H9 (cell line): Measurements from ENCODE around the gene PLD5. TPM values are rescaled to one million over a fixed set of nuclear protein-coding genes. Genes with fewer than 3 reads are reported as not detected.

Source experiments
- DNase-seq: peaks from one replicate; pipeline ENCODE4 v3.0.0-alpha.2; 2017
- H2AFZ ChIP-seq: one replicate; pipeline ENCODE4 v1.6.1; 2013; ENCODE audit warnings: mild to moderate bottlenecking, low read length, control low read depth, moderate library complexity
- H2AK5ac ChIP-seq: 2 replicates; pipeline ENCODE4 v1.6.1; 2013; ENCODE audit warnings: low read length, control low read depth, mixed read lengths; ENCODE audit not compliant: insufficient read length
- H2BK120ac ChIP-seq: one replicate; pipeline ENCODE4 v1.6.1; 2013; ENCODE audit warnings: low read depth, mild to moderate bottlenecking, low read length, control low read depth, inconsistent platforms; ENCODE audit not compliant: poor library complexity, severe bottlenecking
- H2BK12ac ChIP-seq: 2 replicates; pipeline ENCODE4 v1.6.1; 2013; ENCODE audit warnings: low read length, control low read depth, mixed read lengths, low read depth; ENCODE audit not compliant: insufficient read length
- H2BK15ac ChIP-seq: 2 replicates; pipeline ENCODE4 v1.6.1; 2013; ENCODE audit warnings: low read depth, low read length, control low read depth
- H2BK20ac ChIP-seq: one replicate; pipeline ENCODE4 v1.6.1; 2013; ENCODE audit warnings: low read depth, mild to moderate bottlenecking, low read length, control low read depth, inconsistent platforms; ENCODE audit not compliant: poor library complexity, severe bottlenecking
- H2BK5ac ChIP-seq: 2 replicates; pipeline ENCODE4 v1.6.1; 2013; ENCODE audit warnings: low read length, control low read depth, mixed read lengths; ENCODE audit not compliant: insufficient read length
- H3K14ac ChIP-seq: 2 replicates; pipeline ENCODE4 v1.6.1; 2013; ENCODE audit warnings: low read length, control low read depth; ENCODE audit not compliant: insufficient read depth
- H3K18ac ChIP-seq: 2 replicates; pipeline ENCODE4 v1.6.1; 2013; ENCODE audit warnings: low read depth, mild to moderate bottlenecking, mixed read lengths, low read length, control low read depth; ENCODE audit not compliant: insufficient read length
- H3K23ac ChIP-seq: 2 replicates; pipeline ENCODE4 v1.6.1; 2013; ENCODE audit warnings: low read length, control low read depth, mixed read lengths, low read depth; ENCODE audit not compliant: insufficient read length
- H3K23me2 ChIP-seq: 2 replicates; pipeline ENCODE4 v1.6.1; 2013; ENCODE audit warnings: low read depth, mild to moderate bottlenecking, mixed read lengths, low read length, control low read depth; ENCODE audit not compliant: insufficient read length, poor library complexity, severe bottlenecking
- H3K27ac ChIP-seq: 2 replicates; pipeline ENCODE4 v1.5.1; 2013; ENCODE audit warnings: low read length, control low read depth, mixed read lengths, low read depth; ENCODE audit not compliant: insufficient read length
- H3K27me3 ChIP-seq: 2 replicates; pipeline ENCODE4 v1.6.1; 2013; ENCODE audit warnings: low read length, control low read depth, inconsistent platforms; ENCODE audit not compliant: insufficient read depth
- H3K4ac ChIP-seq: 2 replicates; pipeline ENCODE4 v1.6.1; 2013; ENCODE audit warnings: low read depth, mild to moderate bottlenecking, control low read depth, inconsistent platforms, low read length, moderate library complexity
- H3K4me1 ChIP-seq: 2 replicates; pipeline ENCODE4 v1.6.1; 2013; ENCODE audit warnings: low read length, control low read depth, inconsistent platforms; ENCODE audit not compliant: insufficient read depth
- H3K4me2 ChIP-seq: 2 replicates; pipeline ENCODE4 v1.6.1; 2013; ENCODE audit warnings: low read length, control low read depth, mixed read lengths; ENCODE audit not compliant: insufficient read length, insufficient read depth
- H3K56ac ChIP-seq: 2 replicates; pipeline ENCODE4 v1.6.1; 2013; ENCODE audit warnings: low read depth, mild to moderate bottlenecking, mixed read lengths, low read length, control low read depth; ENCODE audit not compliant: insufficient read length
- H3K79me1 ChIP-seq: 2 replicates; pipeline ENCODE4 v1.6.1; 2013; ENCODE audit warnings: low read depth, mild to moderate bottlenecking, moderate library complexity, low read length, control low read depth, inconsistent platforms; ENCODE audit not compliant: insufficient read depth, poor library complexity, severe bottlenecking
- H3K79me2 ChIP-seq: 2 replicates; pipeline ENCODE4 v1.6.1; 2013; ENCODE audit warnings: low read length, control low read depth, inconsistent platforms; ENCODE audit not compliant: insufficient read depth
- H3K9ac ChIP-seq: 2 replicates; pipeline ENCODE4 v1.6.1; 2013; ENCODE audit warnings: low read length, control low read depth, mixed read lengths; ENCODE audit not compliant: insufficient read length; ENCODE audit errors: extremely low read depth
- H3K9me3 ChIP-seq: one replicate; pipeline ENCODE4 v1.6.1; 2013; ENCODE audit warnings: low read depth, low read length, inconsistent platforms; ENCODE audit not compliant: control insufficient read depth
- H3T11ph ChIP-seq: one replicate; pipeline ENCODE4 v1.6.1; 2013; ENCODE audit warnings: mild to moderate bottlenecking, low read length, control low read depth, inconsistent platforms
- H4K20me1 ChIP-seq: one replicate; pipeline ENCODE4 v1.6.1; 2013; ENCODE audit not compliant: control insufficient read depth, insufficient read length, insufficient read depth
- H4K5ac ChIP-seq: 2 replicates; pipeline ENCODE4 v1.6.1; 2013; ENCODE audit warnings: low read depth, mild to moderate bottlenecking, mixed read lengths, low read length, control low read depth; ENCODE audit not compliant: insufficient read length
- H4K8ac ChIP-seq: replicated peaks from 2 replicates; pipeline ENCODE4 v1.6.1; 2013; ENCODE audit warnings: low read length, control low read depth, mixed read lengths, low read depth; ENCODE audit not compliant: insufficient read length
- H4K91ac ChIP-seq: 2 replicates; pipeline ENCODE4 v1.6.1; 2013; ENCODE audit warnings: low read depth, mild to moderate bottlenecking, moderate library complexity, mixed read lengths, low read length, control low read depth; ENCODE audit not compliant: insufficient read length
- H3K27ac Mint-ChIP-seq, 3 experiments: 2 replicates in 2 of 3; 3 replicates in 1 of 3; pipeline ENCODE4 v1.8.0; 2020 to 2021; ENCODE audit warnings: mixed read lengths in 3 of 3, mild to moderate bottlenecking in 1 of 3, moderate library complexity in 1 of 3
- H3K27me3 Mint-ChIP-seq: 2 replicates; pipeline ENCODE4 v1.8.0; 2021; ENCODE audit warnings: low read depth, mild to moderate bottlenecking, moderate library complexity, mixed read lengths
- H3K36me3 Mint-ChIP-seq, 3 experiments: 2 replicates in 2 of 3; 3 replicates in 1 of 3; pipeline ENCODE4 v1.8.0; 2020 to 2021; ENCODE audit warnings: low read depth in 3 of 3, mixed read lengths in 3 of 3; ENCODE audit not compliant: insufficient read depth in 1 of 3
- H3K4me1 Mint-ChIP-seq, 2 experiments: 2 replicates each; pipeline ENCODE4 v1.8.0; 2020; ENCODE audit warnings: mixed read lengths in 2 of 2
- H3K4me3 Mint-ChIP-seq, 2 experiments: 2 replicates in 1 of 2; 3 replicates in 1 of 2; pipeline ENCODE4 v1.8.0; 2020 to 2021; ENCODE audit warnings: mild to moderate bottlenecking in 2 of 2, mixed read lengths in 2 of 2, moderate library complexity in 1 of 2
- H3K9me3 Mint-ChIP-seq, 2 experiments: 2 replicates in 1 of 2; 3 replicates in 1 of 2; pipeline ENCODE4 v1.8.0; 2020; ENCODE audit warnings: mild to moderate bottlenecking in 2 of 2, mixed read lengths in 2 of 2, moderate library complexity in 1 of 2
- WGBS: extraction: QIAGEN DNeasy Blood & Tissue Kit; methylation state at CpG from one replicate; pipeline ENCODE4 v1.1.7; 2013; ENCODE audit warnings: missing lambda C conversion rate, low lambda C conversion rate, mixed read lengths; ENCODE audit not compliant: insufficient read length; ENCODE audit errors: extremely low coverage; 5-methylcytosine and 5-hydroxymethylcytosine counted together
- total RNA-seq: library from RNA; stranded (reverse); gene quantifications from 2 replicates; pipeline ENCODE4 v1.2.1, GENCODE V29; 2021
- TF ChIP-seq, protein P1 (sequence below): fragments of 200-600 bp; sonication (generic); conservative IDR thresholded peaks from 3 replicates; pipeline ENCODE4 v1.8.0; 2021; ENCODE audit warnings: antibody characterized with exemption, mild to moderate bottlenecking

Gene PLD5
- total RNA-seq, 1 experiment from 2014 or later, result 5.2 TPM

DNA sequence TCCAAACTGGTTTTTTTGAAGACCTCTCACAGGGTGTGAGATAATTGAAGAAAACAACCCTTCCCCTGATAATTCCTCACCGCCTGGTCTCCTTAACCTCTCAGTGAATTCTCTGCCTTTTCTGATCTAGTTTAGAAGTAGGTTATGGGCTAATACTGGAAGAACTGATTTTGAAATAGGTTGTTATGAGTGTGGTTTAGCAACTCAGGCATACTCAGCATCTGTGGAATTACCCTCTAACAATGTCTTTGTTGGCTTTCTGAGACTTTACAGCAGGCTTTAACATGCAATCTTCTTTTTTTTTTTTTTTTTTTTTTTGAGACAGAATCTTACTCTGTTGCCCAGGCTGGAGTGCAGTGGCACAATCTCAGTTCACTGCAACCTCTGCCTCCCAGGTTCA lies 10.3 kb upstream of the PLD5 start:
- no peak overlapping the region for H4K91ac ChIP-seq
- no peaks in the 10 kb centered on the region; a peak in 1 of 7 replicates for H3K36me3 Mint-ChIP-seq
- no peak overlapping the region for H3K14ac ChIP-seq
- no CpG with 5 or more reads among the region's 1 CpG for WGBS
- H4K20me1 ChIP-seq, result no peaks in the 10 kb centered on the region
- H4K5ac ChIP-seq, result no peak overlapping the region
- no peaks in the 10 kb centered on the region for H3K4me1 ChIP-seq
- H3K9ac ChIP-seq, result no peak overlapping the region
- peaks cover 5 to 12% of the 10 kb centered on the region in 2 experiments for H3K4me1 Mint-ChIP-seq
- no peak overlapping the region for H3T11ph ChIP-seq
- no peak overlapping the region for H3K18ac ChIP-seq
- no peak overlapping the region for H3K4me2 ChIP-seq
- no peak overlapping the region for H3K4me3 Mint-ChIP-seq
- H2AK5ac ChIP-seq, result no peak overlapping the region
- no peak overlapping the region for H3K56ac ChIP-seq
- no peak overlapping the region for H3K27ac Mint-ChIP-seq
- no peaks in the 10 kb centered on the region for H3K9me3 ChIP-seq
- no peak overlapping the region for H2AFZ ChIP-seq
- H2BK5ac ChIP-seq, result no peak overlapping the region
- H4K8ac ChIP-seq, result no peak overlapping the region
- H3K23me2 ChIP-seq, result no peaks in the 10 kb centered on the region
- H2BK20ac ChIP-seq, result no peak overlapping the region
- H3K4ac ChIP-seq, result no peak overlapping the region
- no peak overlapping the region for H3K27ac ChIP-seq
- no peaks in the 10 kb centered on the region for H3K79me2 ChIP-seq
- no peaks in the 10 kb centered on the region; the same call in 1 of the 2 replicates for H3K27me3 Mint-ChIP-seq
- H3K79me1 ChIP-seq, result no peaks in the 10 kb centered on the region
- H3K9me3 Mint-ChIP-seq, result no peaks in the 10 kb centered on the region
- H2BK12ac ChIP-seq, result no peak overlapping the region
- TF ChIP-seq, protein P1, sequence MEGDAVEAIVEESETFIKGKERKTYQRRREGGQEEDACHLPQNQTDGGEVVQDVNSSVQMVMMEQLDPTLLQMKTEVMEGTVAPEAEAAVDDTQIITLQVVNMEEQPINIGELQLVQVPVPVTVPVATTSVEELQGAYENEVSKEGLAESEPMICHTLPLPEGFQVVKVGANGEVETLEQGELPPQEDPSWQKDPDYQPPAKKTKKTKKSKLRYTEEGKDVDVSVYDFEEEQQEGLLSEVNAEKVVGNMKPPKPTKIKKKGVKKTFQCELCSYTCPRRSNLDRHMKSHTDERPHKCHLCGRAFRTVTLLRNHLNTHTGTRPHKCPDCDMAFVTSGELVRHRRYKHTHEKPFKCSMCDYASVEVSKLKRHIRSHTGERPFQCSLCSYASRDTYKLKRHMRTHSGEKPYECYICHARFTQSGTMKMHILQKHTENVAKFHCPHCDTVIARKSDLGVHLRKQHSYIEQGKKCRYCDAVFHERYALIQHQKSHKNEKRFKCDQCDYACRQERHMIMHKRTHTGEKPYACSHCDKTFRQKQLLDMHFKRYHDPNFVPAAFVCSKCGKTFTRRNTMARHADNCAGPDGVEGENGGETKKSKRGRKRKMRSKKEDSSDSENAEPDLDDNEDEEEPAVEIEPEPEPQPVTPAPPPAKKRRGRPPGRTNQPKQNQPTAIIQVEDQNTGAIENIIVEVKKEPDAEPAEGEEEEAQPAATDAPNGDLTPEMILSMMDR, result no peak
- no peak overlapping the region for H2BK15ac ChIP-seq
- no peak overlapping the region for H2BK120ac ChIP-seq
- no peaks in the 10 kb centered on the region for H3K27me3 ChIP-seq
- H3K23ac ChIP-seq, result no peak overlapping the region
- DNase-seq, result no peak
